GM12873 (cell line): ENCODE results near the gene AGBL4.

Experiments
- CTCF ChIP-seq: IDR thresholded peaks from 2 replicates; pipeline ENCODE4 v1.5.1; 2012; ENCODE audit warnings: low read depth, mild to moderate bottlenecking, moderate library complexity, low read length, control low read depth; ENCODE audit not compliant: insufficient read depth; ENCODE audit errors: missing control alignments

The AGBL4 gene

GRCh38 chr1:48693674-48694320, 1330.0 kb downstream of the AGBL4 start:
- no peak for TF ChIP-seq CTCF

GRCh38 chr1:48693180-48693579, 1330.6 kb downstream of the AGBL4 start:
- TF ChIP-seq CTCF: no peak

GRCh38 chr1:48692235-48692634, 1331.5 kb downstream of the AGBL4 start:
- no peak for TF ChIP-seq CTCF

DNA sequence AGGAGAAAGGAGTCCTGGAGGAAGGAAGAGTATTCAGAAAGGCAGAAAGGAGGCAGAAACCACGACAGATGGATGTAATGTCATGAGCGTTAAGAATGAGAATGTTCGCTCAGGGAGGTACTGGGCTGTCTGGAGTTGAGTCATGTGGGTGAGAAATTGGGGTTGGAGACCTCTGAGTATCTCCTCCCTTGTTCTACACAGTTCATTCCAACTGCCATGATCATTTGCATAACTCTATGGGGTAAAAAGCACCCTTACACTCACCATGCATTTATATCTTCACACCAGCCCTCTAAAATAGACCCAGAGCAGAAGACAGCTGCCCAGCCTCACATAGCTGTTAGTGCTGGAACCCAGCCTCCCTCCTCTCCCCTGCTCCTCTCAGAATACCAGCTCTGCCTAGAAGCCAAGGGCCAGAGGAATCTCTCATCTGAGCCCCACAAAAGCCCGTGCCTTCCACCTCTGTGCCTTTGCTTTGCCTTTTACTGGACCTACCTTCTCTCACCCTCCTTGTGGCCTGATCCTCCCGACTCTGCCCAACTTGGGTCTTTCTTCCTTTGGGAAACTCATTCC, 1332.2 kb downstream of the AGBL4 start:
- TF ChIP-seq CTCF: no peak

DNA sequence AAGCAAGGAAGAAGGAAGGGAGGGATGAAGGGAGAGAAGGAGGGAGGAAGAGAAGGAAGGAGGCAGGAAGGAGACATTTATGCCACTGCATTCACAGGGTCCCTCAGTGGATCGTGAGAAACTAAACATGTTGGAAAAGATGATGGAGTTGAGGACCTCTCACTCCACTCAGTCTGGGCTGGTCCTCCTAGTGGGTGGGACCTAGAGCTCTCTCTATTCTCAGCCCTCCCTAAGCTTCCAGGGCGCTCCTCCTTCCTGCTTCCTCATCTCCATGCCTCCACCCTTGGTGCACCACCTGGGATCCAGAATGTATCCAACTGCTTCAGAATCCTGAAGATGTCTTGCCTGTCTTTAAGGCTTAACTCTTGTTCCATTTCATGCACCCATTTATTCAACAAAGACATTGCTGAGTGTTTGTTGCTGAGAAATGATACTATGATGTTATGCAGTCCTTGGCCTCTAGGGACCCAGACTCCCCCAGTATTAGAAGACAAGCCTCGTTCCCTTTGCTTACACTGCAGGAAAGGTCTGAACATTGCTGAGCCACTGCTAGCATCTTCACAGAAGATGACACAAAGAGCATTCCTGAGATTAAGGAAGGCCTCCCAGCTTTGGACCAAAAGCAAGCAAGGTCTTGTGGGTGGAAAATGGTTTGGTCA, 1335.5 kb downstream of the AGBL4 start:
- TF ChIP-seq CTCF: peak; percentile 60

DNA sequence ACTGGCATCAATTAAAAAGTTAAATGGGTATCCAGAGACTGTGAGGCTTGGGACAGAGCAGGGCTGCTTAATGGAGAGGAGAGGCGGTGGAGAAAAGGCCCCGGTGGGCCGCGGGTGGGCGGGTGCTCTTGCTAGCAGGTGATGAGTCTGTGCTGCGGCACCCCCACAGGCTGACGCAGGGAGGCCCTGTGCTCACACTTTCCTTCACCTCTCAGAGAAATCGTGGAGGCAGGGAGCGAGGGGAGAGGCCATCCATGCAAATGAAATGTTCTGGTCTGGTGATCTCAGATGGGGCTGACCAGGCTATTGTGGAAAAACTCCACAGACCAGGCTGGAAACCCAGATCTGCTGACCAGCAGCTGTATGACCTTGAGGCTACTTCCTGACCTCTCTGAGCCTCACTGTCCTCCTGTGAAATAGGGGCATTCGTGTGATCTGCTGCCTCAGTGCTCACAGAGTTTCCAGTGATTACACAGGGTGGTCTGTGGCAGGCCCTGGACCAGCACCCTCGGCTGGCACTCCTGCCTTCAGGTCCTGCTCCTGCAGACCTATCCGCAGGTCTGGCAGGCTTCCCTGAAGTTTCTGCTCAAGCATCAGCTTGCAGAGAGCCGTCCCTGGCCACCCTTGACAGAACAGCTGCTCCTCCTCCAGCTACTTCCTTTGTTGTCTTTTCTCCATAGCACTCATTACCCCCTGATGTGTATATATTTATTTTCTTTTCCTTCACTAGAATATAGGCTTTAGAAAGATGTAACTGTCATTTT, 1336.3 kb downstream of the AGBL4 start:
- no peak for TF ChIP-seq CTCF

GRCh38 chr1:48686159-48686558, 1337.6 kb downstream of the AGBL4 start:
- no peak for TF ChIP-seq CTCF
